ENCODE data around the gene KMT2B.

The KMT2B gene

GRCh38 chr19:35716801-35717664, 770 bp upstream of the KMT2B start:
- TF ChIP-seq CEBPB (IDR thresholded peaks at IDR 0.05) (no peak), TAF1 (IDR thresholded peaks at IDR 0.05; ENCODE audit: low read depth) (peak; percentile 31), RAD21 (IDR thresholded peaks at IDR 0.05; ENCODE audit: low read depth) (peak; percentile 71), TEAD4 (IDR thresholded peaks at IDR 0.05) (no peak), EP300 (IDR thresholded peaks at IDR 0.05; ENCODE audit: borderline replicate concordance) (no peak), REST (IDR thresholded peaks at IDR 0.05; ENCODE audit: low read depth) (peak; percentile 20; the same call in 1 of the 2 replicates), TCF12 (IDR thresholded peaks at IDR 0.05; ENCODE audit: low read depth) (peak; percentile 77), ZBTB7A (IDR thresholded peaks at IDR 0.05; ENCODE audit: low read depth) (peak; percentile 89; the same call in 1 of the 2 replicates), MAX (IDR thresholded peaks at IDR 0.05) (peak; percentile 26; the same call in 1 of the 2 replicates), FOXM1 (IDR thresholded peaks at IDR 0.05; ENCODE audit: borderline replicate concordance, low read depth) (no peak), USF1 (IDR thresholded peaks at IDR 0.05) (peak; percentile 17; the same call in 1 of the 2 replicates), NFIC (IDR thresholded peaks at IDR 0.05) (no peak), CREB1 (IDR thresholded peaks at IDR 0.05; ENCODE audit: low read depth) (peak; percentile 17; the same call in 1 of the 2 replicates), YY1 (IDR thresholded peaks at IDR 0.05; ENCODE audit: low read depth) (peak; percentile 38), EGR1 (IDR thresholded peaks at IDR 0.05) (peak; percentile 94)

- TF ChIP-seq TAF1 (IDR thresholded peaks at IDR 0.05; ENCODE audit: low read depth) (0 out of 2 replicates have a peak, but pooled peaks have one; percentile 5), TCF12 (IDR thresholded peaks at IDR 0.05; ENCODE audit: low read depth) (no peak), FOXM1 (IDR thresholded peaks at IDR 0.05; ENCODE audit: borderline replicate concordance, low read depth) (no peak)
Observed at GRCh38 chr19:35718345-35719041, 690 bp downstream of the KMT2B start.

- TF ChIP-seq MAX (IDR thresholded peaks at IDR 0.05) (no peak), TCF12 (IDR thresholded peaks at IDR 0.05; ENCODE audit: low read depth) (no peak), USF1 (IDR thresholded peaks at IDR 0.05) (no peak), EGR1 (IDR thresholded peaks at IDR 0.05) (no peak), CEBPB (IDR thresholded peaks at IDR 0.05) (no peak), TAF1 (IDR thresholded peaks at IDR 0.05; ENCODE audit: low read depth) (no peak), NFIC (IDR thresholded peaks at IDR 0.05) (no peak), ZBTB7A (IDR thresholded peaks at IDR 0.05; ENCODE audit: low read depth) (no peak), EP300 (IDR thresholded peaks at IDR 0.05; ENCODE audit: borderline replicate concordance) (no peak), YY1 (IDR thresholded peaks at IDR 0.05; ENCODE audit: low read depth) (no peak), RAD21 (IDR thresholded peaks at IDR 0.05; ENCODE audit: low read depth) (no peak), CREB1 (IDR thresholded peaks at IDR 0.05; ENCODE audit: low read depth) (no peak), TEAD4 (IDR thresholded peaks at IDR 0.05) (no peak), REST (IDR thresholded peaks at IDR 0.05; ENCODE audit: low read depth) (no peak), FOXM1 (IDR thresholded peaks at IDR 0.05; ENCODE audit: borderline replicate concordance, low read depth) (no peak)
Observed at GRCh38 chr19:35719402-35720162, 1.8 kb downstream of the KMT2B start.

GRCh38 chr19:35720163-35720524, 2.3 kb downstream of the KMT2B start:
- TF ChIP-seq USF1 (IDR thresholded peaks at IDR 0.05) (no peak), ZBTB7A (IDR thresholded peaks at IDR 0.05; ENCODE audit: low read depth) (no peak)
